Common myeloid progenitor, CD34-positive (primary cell): ENCODE data around the gene ADGRA3.

ENCODE experiments used
- CTCF ChIA-PET: fragments of 350-600 bp; sonication (Branson Sonifier 250); formaldehyde crosslinking; loops from one replicate; lab custom pipeline; 2021; ENCODE audit warnings: antibody characterized with exemption; lab: Charles Lee
- POLR2A ChIA-PET: fragments of 350-600 bp; sonication (Branson Sonifier 250); formaldehyde crosslinking; loops from one replicate; lab custom pipeline; 2021; ENCODE audit warnings: antibody characterized with exemption; lab: Charles Lee
- DNase-seq, 3 donors: peaks; one replicate each; pipeline versions ENCODE4 v3.0.0 to v3.0.0-alpha.2; 2013
- H3K27ac ChIP-seq, 2 experiments: 1 replicate in 1 of 2; 2 replicates in 1 of 2; pipeline ENCODE4 v1.7.0; 2013; ENCODE audit warnings: inconsistent platforms in 2 of 2, low read length in 2 of 2, mild to moderate bottlenecking in 2 of 2, low read depth in 1 of 2, moderate library complexity in 1 of 2; ENCODE audit not compliant: severe bottlenecking in 2 of 2, insufficient read depth in 1 of 2, poor library complexity in 1 of 2
- H3K27me3 ChIP-seq, 5 experiments: replicated peaks in 2 of 5; 1 replicate in 3 of 5; 2 replicates in 2 of 5; pipeline versions ENCODE4 v1.6.1 to v1.7.0; 2013; ENCODE audit warnings: low read length in 4 of 5, mild to moderate bottlenecking in 2 of 5, moderate library complexity in 2 of 5, inconsistent platforms in 1 of 5; ENCODE audit not compliant: insufficient read depth in 5 of 5, control insufficient read depth in 4 of 5
- H3K36me3 ChIP-seq, 4 experiments: 1 replicate in 2 of 4; 2 replicates in 2 of 4; pipeline versions ENCODE4 v1.6.1 to v1.7.0; 2013; ENCODE audit warnings: low read length in 3 of 4, control low read depth in 1 of 4, mild to moderate bottlenecking in 1 of 4; ENCODE audit not compliant: control insufficient read depth in 4 of 4, insufficient read depth in 4 of 4
- H3K4me1 ChIP-seq, 4 experiments: 1 replicate in 3 of 4; 2 replicates in 1 of 4; pipeline versions ENCODE4 v1.6.1 to v1.7.1; 2013; ENCODE audit warnings: low read length in 3 of 4, mild to moderate bottlenecking in 3 of 4, control low read depth in 1 of 4, inconsistent platforms in 1 of 4, moderate library complexity in 1 of 4; ENCODE audit not compliant: control insufficient read depth in 4 of 4, insufficient read depth in 4 of 4; ENCODE audit errors: control extremely low read depth in 1 of 4
- H3K4me3 ChIP-seq, 7 experiments: 1 replicate in 4 of 7; 2 replicates in 3 of 7; pipeline versions ENCODE4 v1.5.1 to v1.7.0; 2013; ENCODE audit warnings: mild to moderate bottlenecking in 7 of 7, low read length in 6 of 7, moderate library complexity in 6 of 7, inconsistent platforms in 2 of 7, low read depth in 2 of 7, control low read depth in 1 of 7; ENCODE audit not compliant: insufficient read depth in 4 of 7, control insufficient read depth in 1 of 7; ENCODE audit errors: extremely low read depth in 1 of 7
- H3K9me3 ChIP-seq, 5 experiments: 1 replicate in 4 of 5; 2 replicates in 1 of 5; pipeline versions ENCODE4 v1.6.1 to v1.7.1; 2013; ENCODE audit warnings: low read length in 4 of 5, mild to moderate bottlenecking in 2 of 5, inconsistent platforms in 1 of 5, low read depth in 1 of 5, moderate library complexity in 1 of 5; ENCODE audit not compliant: control insufficient read depth in 4 of 5, insufficient read depth in 2 of 5; ENCODE audit errors: control extremely low read depth in 1 of 5
- WGBS: methylation state at CpG from one replicate; pipeline ENCODE4 v1.1.5; 2013; ENCODE audit not compliant: insufficient coverage; 5-methylcytosine and 5-hydroxymethylcytosine counted together

The ADGRA3 gene

DNA sequence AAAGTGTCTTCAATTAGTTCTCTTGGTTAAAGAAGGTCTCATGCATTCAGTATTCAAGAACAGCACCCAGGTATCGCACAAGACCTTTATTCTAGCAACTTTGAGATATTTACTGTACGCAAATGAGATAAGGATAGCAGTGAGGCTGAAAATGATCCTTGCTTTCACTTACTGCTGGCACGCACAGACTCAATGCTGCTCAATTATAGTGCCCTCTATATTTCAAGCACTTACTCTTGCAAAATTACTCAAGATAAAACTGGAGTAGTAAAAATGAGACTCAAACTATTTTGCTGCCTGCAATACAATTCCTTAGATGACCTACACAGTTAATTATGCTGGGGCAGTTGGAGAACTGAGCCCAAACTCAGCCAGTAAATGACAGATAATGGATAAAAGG is 60.9 kb downstream of the ADGRA3 start:
- 100% methylated on average over 1 of the region's 3 CpGs for WGBS
- no peak overlapping the region for H3K27ac ChIP-seq

DNA sequence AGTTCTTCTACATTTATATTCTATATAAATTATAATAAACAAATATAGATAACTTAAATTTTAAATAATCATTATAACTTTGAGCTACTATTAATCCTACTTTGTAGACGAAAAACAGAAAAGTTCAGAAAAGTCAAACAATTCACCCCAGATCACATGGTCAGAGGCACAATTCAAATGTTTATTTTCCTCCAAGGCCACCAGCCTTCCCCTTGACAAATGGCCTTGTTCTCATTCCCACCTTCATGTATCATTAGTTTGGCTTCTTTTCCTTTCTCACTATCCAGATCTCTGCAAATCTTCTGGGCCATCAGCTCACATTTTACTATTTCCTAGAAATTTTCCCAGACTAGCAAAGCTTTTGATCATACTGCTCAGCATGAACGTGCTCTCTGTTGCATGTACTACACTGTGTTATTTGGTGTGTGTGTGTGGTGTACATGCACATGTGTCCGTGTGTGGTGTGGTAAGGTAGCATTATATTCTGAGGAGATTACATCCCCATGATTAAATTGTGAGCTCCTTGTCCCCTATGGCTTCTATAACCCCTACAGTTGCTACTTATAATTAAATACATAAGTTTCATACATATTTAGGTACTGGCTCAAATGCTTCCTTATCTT is 61.5 kb downstream of the ADGRA3 start:
- no peaks in the 10 kb centered on the region for H3K9me3 ChIP-seq
- ChIA-PET POLR2A (interaction anchor here (0.6 kb wide), 1 partner anchor 191 kb away, joined by 3 read pairs; no protein-coding TSS in a partner anchor), CTCF (interaction anchor here (0.7 to 1.7 kb wide), 4 partner anchors 9 to 69 kb away, joined by 3 to 5 read pairs (median 4); no protein-coding TSS in a partner anchor)
- H3K36me3 ChIP-seq = peaks cover 2 to 13% (median 4%) of the 10 kb centered on the region in 4 experiments
- no peak overlapping the region for H3K4me3 ChIP-seq
- no peaks in the 10 kb centered on the region for H3K4me1 ChIP-seq
- DNase-seq = no peak
- 100% methylated on average over 1 of the region's 3 CpGs for WGBS
- no peak overlapping the region for H3K27ac ChIP-seq
- H3K27me3 ChIP-seq = no peaks in the 10 kb centered on the region

More for the DNA sequence above, 60.9 kb downstream of the ADGRA3 start:
- Histone ChIP-seq H3K4me1 (no peaks in the 10 kb centered on the region), H3K9me3 (no peaks in the 10 kb centered on the region), H3K36me3 (peaks cover 2 to 13% (median 4%) of the 10 kb centered on the region in 4 experiments), H3K4me3 (no peak overlapping the region), H3K27me3 (no peaks in the 10 kb centered on the region)
- ChIA-PET POLR2A (no interaction called here), CTCF (interaction anchor here (1.7 kb wide), 2 partner anchors 10 to 68 kb away, joined by 3 to 5 read pairs; no protein-coding TSS in a partner anchor)
- no peak for DNase-seq

DNA sequence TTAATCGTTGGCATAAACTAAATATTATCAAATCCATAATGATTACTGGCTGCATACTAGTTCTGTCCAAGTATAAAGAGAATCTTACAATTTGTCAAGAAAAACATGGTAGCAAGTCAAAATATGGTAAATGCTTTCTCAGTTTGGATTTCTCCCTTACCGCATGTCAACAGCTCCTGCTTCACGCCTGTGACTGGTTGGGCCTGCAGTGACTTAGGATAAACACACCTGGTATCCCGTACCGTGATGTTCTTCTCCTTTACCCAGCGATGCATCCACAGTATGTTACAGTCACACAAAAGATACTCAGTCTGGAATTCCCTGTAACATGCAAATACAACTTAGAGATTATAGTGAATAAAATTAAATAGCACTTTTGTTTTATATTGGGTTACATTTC is 71.1 kb downstream of the ADGRA3 start:
- ChIA-PET POLR2A (no interaction called here), CTCF (interaction anchor here (1.3 to 2.5 kb wide), 2 partner anchors 9 to 10 kb away, joined by 4 to 6 read pairs; no protein-coding TSS in a partner anchor)
- no peaks in the 10 kb centered on the region for H3K27me3 ChIP-seq
- no peak overlapping the region for H3K27ac ChIP-seq
- DNase-seq = no peak
- H3K9me3 ChIP-seq = no peaks in the 10 kb centered on the region
- H3K4me1 ChIP-seq = no peaks in the 10 kb centered on the region
- 100% methylated on average over 1 of the region's 6 CpGs for WGBS
- H3K4me3 ChIP-seq = no peak overlapping the region
- peaks cover 6 to 33% (median 25%) of the 10 kb centered on the region in 4 experiments for H3K36me3 ChIP-seq

DNA sequence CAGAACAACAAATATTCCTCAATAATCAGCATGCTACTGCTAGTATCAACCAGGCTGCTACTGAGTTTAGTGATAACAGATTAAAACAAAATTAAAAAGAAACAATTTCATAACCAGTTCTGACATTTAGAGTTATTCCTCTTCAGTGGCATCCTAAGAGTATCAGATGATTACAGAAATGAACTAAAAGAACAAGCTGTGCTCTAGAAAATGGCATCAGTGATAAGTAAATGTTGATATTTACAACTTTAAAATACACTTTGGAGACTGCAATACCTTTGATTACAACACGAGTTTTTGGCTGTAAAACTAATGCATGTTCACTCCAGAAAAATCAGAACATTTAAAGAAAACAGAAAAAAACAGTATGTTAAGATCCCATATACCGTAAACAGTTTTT is 72.9 kb downstream of the ADGRA3 start:
- WGBS = no CpG with 5 or more reads among the region's 2 CpGs
- POLR2A ChIA-PET = no interaction called here
- peaks cover 4 to 28% (median 21%) of the 10 kb centered on the region in 4 experiments for H3K36me3 ChIP-seq
- DNase-seq = no peak
- CTCF ChIA-PET = no interaction called here
- H3K4me1 ChIP-seq = no peaks in the 10 kb centered on the region
- no peak overlapping the region for H3K4me3 ChIP-seq
- no peak overlapping the region for H3K27ac ChIP-seq
- H3K9me3 ChIP-seq = no peaks in the 10 kb centered on the region
- no peaks in the 10 kb centered on the region for H3K27me3 ChIP-seq

DNA sequence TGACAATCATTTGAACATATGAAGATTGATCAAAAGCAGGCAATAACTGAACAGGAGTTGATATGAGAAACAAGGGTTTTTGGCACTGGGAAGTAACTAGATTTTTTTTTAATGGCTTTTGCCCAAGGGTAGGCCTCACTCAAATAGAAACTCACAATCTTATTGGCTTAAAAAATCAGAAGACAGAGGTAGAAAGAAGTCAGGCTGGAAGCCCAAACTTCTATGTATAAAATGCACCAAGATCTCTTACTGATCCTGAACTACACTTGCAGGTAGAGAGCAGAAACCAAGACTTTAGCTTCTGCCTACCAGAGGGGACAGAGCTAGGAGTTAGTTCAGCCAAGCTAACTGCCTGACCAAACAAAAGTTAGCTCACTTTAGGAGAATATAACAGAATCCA is 74.9 kb downstream of the ADGRA3 start:
- ChIA-PET CTCF (interaction anchor here (0.9 kb wide), 1 partner anchor 13 kb away, joined by 3 read pairs; no protein-coding TSS in a partner anchor), POLR2A (no interaction called here)
- Histone ChIP-seq H3K9me3 (no peaks in the 10 kb centered on the region), H3K4me1 (no peaks in the 10 kb centered on the region), H3K36me3 (peaks cover 4 to 33% (median 22%) of the 10 kb centered on the region in 4 experiments), H3K4me3 (no peak overlapping the region), H3K27me3 (no peaks in the 10 kb centered on the region), H3K27ac (no peak overlapping the region)
- no peak for DNase-seq

DNA sequence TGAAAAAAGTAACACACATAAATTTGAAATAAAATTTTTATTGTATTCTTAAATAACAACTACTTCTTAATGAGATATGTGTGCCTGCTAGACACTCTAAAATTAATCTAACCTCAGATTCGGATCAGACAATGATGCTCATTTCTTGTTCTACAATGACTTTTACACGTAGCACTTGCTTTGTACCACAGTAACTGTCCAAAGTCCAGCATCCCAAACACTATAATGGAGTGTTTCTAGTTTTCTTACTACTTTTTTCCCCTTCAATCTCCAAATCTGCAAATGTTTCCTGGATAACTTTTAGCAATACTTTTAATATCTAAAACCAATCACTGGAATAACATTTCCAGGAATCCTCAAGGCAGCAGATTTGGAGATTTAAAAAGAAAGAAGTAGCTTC is 75.9 kb downstream of the ADGRA3 start:
- Histone ChIP-seq H3K36me3 (peaks cover 6 to 31% (median 22%) of the 10 kb centered on the region in 4 experiments), H3K4me3 (no peak overlapping the region), H3K4me1 (no peaks in the 10 kb centered on the region), H3K27ac (no peak overlapping the region), H3K27me3 (no peaks in the 10 kb centered on the region), H3K9me3 (no peaks in the 10 kb centered on the region)
- POLR2A ChIA-PET = no interaction called here
- no peak for DNase-seq
- WGBS = 100% methylated on average over 2 of the region's 2 CpGs
- CTCF ChIA-PET = no interaction called here

DNA sequence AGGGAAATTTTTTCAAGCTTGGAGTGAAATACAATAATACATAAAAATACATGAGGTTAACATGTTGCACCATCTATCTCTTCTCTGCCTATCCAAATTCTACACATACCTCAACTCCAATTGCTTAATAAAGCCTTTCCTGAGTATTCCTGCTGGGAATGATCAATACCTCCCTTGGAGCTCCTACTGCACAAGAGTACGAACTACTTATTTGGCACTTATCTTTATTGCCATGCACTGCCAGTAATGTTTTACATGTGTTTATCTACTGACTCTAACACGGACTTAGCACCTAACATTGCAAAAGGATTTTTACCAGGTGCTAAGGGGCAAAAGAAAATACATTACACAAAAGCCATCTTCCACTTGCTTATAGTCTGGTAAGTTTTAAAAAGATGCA is 80.2 kb downstream of the ADGRA3 start:
- Histone ChIP-seq H3K9me3 (no peaks in the 10 kb centered on the region), H3K27ac (no peak overlapping the region), H3K4me3 (no peak overlapping the region), H3K36me3 (peaks cover 2 to 13% (median 7%) of the 10 kb centered on the region in 4 experiments), H3K27me3 (no peaks in the 10 kb centered on the region), H3K4me1 (no peaks in the 10 kb centered on the region)
- ChIA-PET CTCF (interaction anchor here (0.6 to 1.9 kb wide), 4 partner anchors 10 to 1821 kb away, joined by 3 to 10 read pairs (median 5); no protein-coding TSS in a partner anchor), POLR2A (no interaction called here)
- 100% methylated on average over 1 of the region's 2 CpGs for WGBS
- no peak for DNase-seq
